Astrocyte of the cerebellum (primary cell): ENCODE results near the gene ENPP3.

Source experiments
- DNase-seq: peaks from one replicate; pipeline ENCODE4 v3.0.0-alpha.2; 2011; ENCODE audit warnings: low read depth
- H3K4me3 ChIP-seq: 2 replicates; pipeline ENCODE4 v1.5.1; 2011; ENCODE audit warnings: mild to moderate bottlenecking, low read depth, low read length, moderate library complexity
- CTCF ChIP-seq: IDR thresholded peaks from 2 replicates; pipeline ENCODE4 v1.5.1; 2012; ENCODE audit warnings: low read length, low read depth, moderate library complexity, mild to moderate bottlenecking; ENCODE audit errors: missing control alignments
- in situ Hi-C: cut with HindIII; loops from 2 replicates; pipeline ENCODE4 v1.10.0; 2017; ENCODE audit warnings: low sequenced_read_pairs

ENPP3 gene

DNA sequence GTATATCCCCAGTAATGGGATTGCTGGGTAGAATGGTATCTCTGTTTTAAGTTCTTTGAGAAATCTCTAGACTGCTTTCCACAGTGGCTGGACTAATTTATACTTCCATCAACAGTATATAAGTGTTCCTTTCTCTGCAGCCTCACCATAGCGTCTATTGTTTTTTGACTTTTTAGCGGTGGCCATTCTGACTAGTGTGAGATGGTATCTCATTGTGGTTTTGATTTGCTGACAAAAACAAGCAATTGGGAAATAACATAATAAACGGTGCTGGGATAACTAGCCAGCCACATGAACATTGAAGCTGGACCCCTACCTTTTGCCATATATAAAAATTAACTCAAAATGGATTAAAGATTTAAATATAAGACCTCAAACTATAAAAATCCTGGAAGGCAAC lies 49.9 kb downstream of the ENPP3 start:
- in situ Hi-C loops, result no loop called here
- H3K4me3 ChIP-seq, result no peak overlapping the region
- no peak for DNase-seq
- TF ChIP-seq CTCF, result no peak

GRCh38 chr6:131688286-131688685 lies 51.2 kb downstream of the ENPP3 start:
- TF ChIP-seq CTCF, result no peak
- in situ Hi-C loops, result no loop called here
- no peak overlapping the region for H3K4me3 ChIP-seq
- DNase-seq, result no peak

- DNase-seq, result no peak
- TF ChIP-seq CTCF, result no peak
- H3K4me3 ChIP-seq, result no peak overlapping the region
- in situ Hi-C loops, result no loop called here
Measured at GRCh38 chr6:131692031-131692430, 54.9 kb downstream of the ENPP3 start.

GRCh38 chr6:131692589-131692988 lies 55.5 kb downstream of the ENPP3 start:
- H3K4me3 ChIP-seq, result no peak overlapping the region
- in situ Hi-C loops, result no loop called here
- no peak for TF ChIP-seq CTCF
- DNase-seq, result no peak

DNA sequence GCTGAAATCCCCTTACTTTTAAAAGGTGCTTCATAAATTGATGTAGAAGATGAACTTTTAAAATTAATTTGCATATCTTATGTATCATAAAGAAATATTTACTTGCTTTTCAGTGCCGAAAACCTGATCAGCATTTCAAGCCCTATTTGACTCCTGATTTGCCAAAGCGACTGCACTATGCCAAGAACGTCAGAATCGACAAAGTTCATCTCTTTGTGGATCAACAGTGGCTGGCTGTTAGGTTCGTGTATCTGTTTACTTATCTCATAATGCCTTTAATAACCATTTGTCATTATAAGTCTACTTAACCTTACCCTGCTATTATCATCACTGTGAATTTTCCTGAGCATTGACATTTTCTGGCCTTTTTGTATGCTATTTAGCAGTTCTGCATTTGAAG lies 56.3 kb downstream of the ENPP3 start:
- TF ChIP-seq CTCF, result no peak
- no peak overlapping the region for H3K4me3 ChIP-seq
- in situ Hi-C loops, result no loop called here
- DNase-seq, result no peak

- DNase-seq, result peak; percentile 63
- peak; percentile 98 for TF ChIP-seq CTCF
- in situ Hi-C loops, result no loop called here
- no peak overlapping the region for H3K4me3 ChIP-seq
Measured at GRCh38 chr6:131694832-131695426, 57.8 kb downstream of the ENPP3 start.
